ENCODE data around the gene FOXD3.

FOXD3 gene

DNA sequence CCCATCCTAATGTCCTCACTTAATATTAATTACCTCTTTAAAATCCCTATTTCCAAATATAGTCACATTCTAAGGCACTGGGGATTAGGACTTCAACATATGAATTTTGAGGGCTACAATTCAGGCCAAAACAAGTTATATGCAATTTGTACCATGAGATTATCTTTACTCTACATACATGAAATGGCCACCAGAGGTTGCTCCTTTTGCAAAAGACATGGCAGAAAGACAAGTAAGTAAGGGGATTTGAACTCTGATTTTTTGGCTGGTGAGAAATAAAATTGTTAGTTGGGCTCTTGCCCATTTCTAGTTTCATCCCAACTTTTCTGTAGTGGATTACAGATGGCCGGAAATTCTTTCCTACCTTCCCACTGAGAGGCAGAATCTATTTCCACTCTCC is 40.2 kb downstream of the FOXD3 start:
- no peak for DNase-seq

- no peak for DNase-seq
These were observed 40.6 kb downstream of the FOXD3 start for GRCh38 chr1:63363014-63363413.

DNA sequence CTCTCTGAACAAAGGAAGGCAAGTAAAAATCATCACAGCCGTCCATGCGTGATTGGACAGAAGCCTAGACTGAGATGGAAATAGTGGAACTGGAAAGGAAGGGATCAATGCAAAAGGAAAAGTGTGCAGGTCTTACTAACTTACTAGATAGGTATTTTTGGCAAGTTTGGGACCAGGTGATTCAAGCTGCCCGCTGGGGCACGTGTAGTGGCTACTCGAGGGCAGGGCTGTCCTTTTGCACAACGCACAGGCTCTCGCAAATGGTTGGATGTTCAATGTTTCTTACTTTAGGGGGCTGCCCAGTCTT is 44.5 kb downstream of the FOXD3 start:
- DNase-seq, result no peak

DNA sequence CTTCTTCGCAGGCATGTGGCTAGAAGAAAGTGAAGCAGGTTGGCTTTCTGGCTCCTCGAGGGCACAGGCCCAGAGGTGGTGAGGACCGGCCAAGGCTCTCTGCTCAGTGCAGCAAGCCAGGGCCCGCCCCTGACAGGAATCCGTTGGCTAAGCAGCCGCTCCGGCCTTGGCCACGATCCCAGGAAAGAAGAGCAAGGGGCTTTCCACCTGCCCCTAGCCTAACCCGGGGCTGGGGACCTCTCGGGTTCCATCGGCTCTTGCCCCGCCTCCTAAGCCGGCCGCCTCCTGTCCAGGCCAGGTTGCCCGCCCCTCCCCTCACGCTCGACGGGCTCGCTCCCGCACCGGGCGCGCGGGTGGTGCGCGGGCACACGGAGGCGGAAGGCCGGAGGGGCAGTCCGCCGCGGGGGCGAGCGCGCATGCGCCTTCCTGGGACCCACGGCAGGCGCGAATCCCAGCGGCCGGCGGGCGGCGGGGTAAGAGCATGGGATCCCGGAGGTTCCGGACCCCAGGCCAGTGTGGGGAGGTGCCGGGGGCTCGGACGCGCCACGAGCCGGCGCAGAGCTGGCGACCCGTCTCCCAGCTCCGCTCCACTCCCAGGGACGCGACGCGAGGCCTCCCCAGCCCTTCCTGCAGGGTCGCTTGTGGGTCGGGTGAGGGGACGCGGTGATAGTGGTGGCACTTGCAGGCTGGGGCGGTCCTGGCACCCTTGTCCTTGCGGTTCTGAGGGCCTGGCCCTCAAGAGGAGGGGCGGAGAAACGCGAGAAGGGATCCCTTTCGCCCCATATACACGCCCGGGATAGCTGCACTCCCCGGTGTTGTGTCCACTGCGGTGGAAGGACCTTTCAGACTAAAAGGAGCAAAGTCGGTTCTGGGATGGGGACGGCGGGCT is 45.1 kb downstream of the FOXD3 start, which contains the start of gene ALG6:
TSS of gene ALG6 (plus strand) at position 413 of the 889 bp plus-strand sequence. CDS start 3,351 bp downstream, outside the sequence.
- peak; percentile 99 for DNase-seq

- DNase-seq, result no peak
These were observed 45.8 kb downstream of the FOXD3 start for GRCh38 chr1:63368131-63368530.
